ENCODE data around the gene KIAA0319L.

Gene KIAA0319L

DNA sequence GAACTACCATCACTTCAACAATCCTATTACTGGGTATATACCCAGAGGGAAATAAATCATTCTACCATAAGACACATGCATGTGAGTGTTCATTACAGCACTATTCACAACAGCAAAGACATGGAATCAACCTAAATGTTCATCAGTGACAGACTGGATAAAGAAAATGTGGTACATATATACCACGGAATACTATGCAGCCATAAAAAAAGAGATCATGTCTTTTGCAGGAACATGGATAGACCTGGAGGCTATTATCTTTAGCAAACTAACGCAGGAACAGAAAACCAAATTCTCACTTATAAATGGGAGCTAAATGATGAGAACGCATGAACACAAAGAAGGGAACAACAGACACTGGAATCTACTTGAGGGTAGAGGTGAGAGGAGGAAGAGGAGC, 39.0 kb downstream of the KIAA0319L start:
- H3K36me3 ChIP-seq (ENCODE audit: control insufficient read depth, insufficient read depth, low read length): peaks cover 5% of the 10 kb centered on the region
- H3K4me3 ChIP-seq (ENCODE audit: insufficient read depth, low read depth, low read length): no peak overlapping the region
- H3K27ac ChIP-seq (ENCODE audit: insufficient read depth, low read depth, low read length, poor library complexity, severe bottlenecking): no peak overlapping the region
- peaks cover 2% of the 10 kb centered on the region for H3K9me3 ChIP-seq (ENCODE audit: control insufficient read depth, low read length)
- no peaks in the 10 kb centered on the region for H3K4me1 ChIP-seq (ENCODE audit: control insufficient read depth, insufficient read depth, low read length)
- 94 to 99% methylated on average over 3 of the region's 3 CpGs for WGBS, 2 experiments
- no peaks in the 10 kb centered on the region for H3K27me3 ChIP-seq (ENCODE audit: control insufficient read depth, insufficient read depth, low read length, poor library complexity, severe bottlenecking)

DNA sequence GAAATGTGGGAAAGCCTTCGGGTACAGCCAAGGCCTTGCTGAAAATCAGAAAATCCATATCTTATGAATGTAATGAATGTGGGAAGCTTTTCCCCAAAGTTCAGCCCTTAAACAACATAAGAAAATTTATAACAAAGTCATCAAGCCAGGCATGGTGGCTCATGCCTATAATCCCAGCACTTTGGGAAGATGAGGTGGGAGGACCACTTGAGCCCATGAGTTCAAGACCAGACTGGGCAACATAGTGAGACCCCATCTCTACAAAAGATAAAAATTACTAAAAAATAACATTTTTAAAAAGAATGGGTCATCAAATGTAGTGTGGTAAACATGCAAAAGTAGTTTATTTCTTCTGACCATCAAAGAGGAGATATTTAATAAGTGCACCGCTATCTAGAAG, 45.9 kb downstream of the KIAA0319L start:
- no peak overlapping the region for H3K4me3 ChIP-seq (ENCODE audit: insufficient read depth, low read depth, low read length)
- H3K27ac ChIP-seq (ENCODE audit: insufficient read depth, low read depth, low read length, poor library complexity, severe bottlenecking): no peak overlapping the region
- no peaks in the 10 kb centered on the region for H3K27me3 ChIP-seq (ENCODE audit: control insufficient read depth, insufficient read depth, low read length, poor library complexity, severe bottlenecking)
- no peaks in the 10 kb centered on the region for H3K4me1 ChIP-seq (ENCODE audit: control insufficient read depth, insufficient read depth, low read length)
- no peaks in the 10 kb centered on the region for H3K36me3 ChIP-seq (ENCODE audit: control insufficient read depth, insufficient read depth, low read length)
- WGBS, 2 experiments: 91 to 96% methylated on average over 1 of the region's 2 CpGs
- H3K9me3 ChIP-seq (ENCODE audit: control insufficient read depth, low read length): peaks cover 2% of the 10 kb centered on the region

DNA sequence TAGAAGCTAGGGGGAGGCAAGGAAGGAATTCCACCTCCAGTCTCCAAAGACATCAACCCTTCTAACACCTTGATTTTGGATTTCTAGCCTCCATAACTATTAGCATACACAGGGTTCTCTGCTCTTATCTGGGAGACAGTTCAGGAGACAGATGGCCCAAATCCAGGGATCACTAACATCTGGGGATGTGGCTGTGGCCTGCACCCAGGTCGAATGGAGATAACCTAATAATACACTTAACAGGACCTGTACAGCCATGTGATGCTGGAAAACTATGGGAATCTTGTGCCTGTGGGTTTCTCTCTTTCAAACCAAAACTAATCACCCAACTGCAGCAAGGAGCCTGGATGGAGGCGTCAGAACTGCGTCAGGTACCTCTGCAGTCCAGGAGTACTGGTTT, 47.6 kb downstream of the KIAA0319L start:
- 98 to 100% methylated on average over 3 of the region's 3 CpGs for WGBS, 2 experiments
- Histone ChIP-seq H3K9me3 (ENCODE audit: control insufficient read depth, low read length) (no peaks in the 10 kb centered on the region), H3K4me1 (ENCODE audit: control insufficient read depth, insufficient read depth, low read length) (no peaks in the 10 kb centered on the region), H3K4me3 (ENCODE audit: insufficient read depth, low read depth, low read length) (no peak overlapping the region), H3K27me3 (ENCODE audit: control insufficient read depth, insufficient read depth, low read length, poor library complexity, severe bottlenecking) (no peaks in the 10 kb centered on the region), H3K27ac (ENCODE audit: insufficient read depth, low read depth, low read length, poor library complexity, severe bottlenecking) (no peak overlapping the region), H3K36me3 (ENCODE audit: control insufficient read depth, insufficient read depth, low read length) (no peaks in the 10 kb centered on the region)

GRCh38 chr1:35507947-35508346, 49.3 kb downstream of the KIAA0319L start:
- H3K9me3 ChIP-seq (ENCODE audit: control insufficient read depth, low read length): no peaks in the 10 kb centered on the region
- H3K4me3 ChIP-seq (ENCODE audit: insufficient read depth, low read depth, low read length): no peak overlapping the region
- no peaks in the 10 kb centered on the region for H3K27me3 ChIP-seq (ENCODE audit: control insufficient read depth, insufficient read depth, low read length, poor library complexity, severe bottlenecking)
- H3K4me1 ChIP-seq (ENCODE audit: control insufficient read depth, insufficient read depth, low read length): no peaks in the 10 kb centered on the region
- H3K36me3 ChIP-seq (ENCODE audit: control insufficient read depth, insufficient read depth, low read length): no peaks in the 10 kb centered on the region
- no peak overlapping the region for H3K27ac ChIP-seq (ENCODE audit: insufficient read depth, low read depth, low read length, poor library complexity, severe bottlenecking)

- WGBS, 2 experiments: 93 to 96% methylated on average over 2 to 3 of the region's 3 CpGs
Measured at GRCh38 chr1:35506960-35507912, 50.0 kb downstream of the KIAA0319L start.

DNA sequence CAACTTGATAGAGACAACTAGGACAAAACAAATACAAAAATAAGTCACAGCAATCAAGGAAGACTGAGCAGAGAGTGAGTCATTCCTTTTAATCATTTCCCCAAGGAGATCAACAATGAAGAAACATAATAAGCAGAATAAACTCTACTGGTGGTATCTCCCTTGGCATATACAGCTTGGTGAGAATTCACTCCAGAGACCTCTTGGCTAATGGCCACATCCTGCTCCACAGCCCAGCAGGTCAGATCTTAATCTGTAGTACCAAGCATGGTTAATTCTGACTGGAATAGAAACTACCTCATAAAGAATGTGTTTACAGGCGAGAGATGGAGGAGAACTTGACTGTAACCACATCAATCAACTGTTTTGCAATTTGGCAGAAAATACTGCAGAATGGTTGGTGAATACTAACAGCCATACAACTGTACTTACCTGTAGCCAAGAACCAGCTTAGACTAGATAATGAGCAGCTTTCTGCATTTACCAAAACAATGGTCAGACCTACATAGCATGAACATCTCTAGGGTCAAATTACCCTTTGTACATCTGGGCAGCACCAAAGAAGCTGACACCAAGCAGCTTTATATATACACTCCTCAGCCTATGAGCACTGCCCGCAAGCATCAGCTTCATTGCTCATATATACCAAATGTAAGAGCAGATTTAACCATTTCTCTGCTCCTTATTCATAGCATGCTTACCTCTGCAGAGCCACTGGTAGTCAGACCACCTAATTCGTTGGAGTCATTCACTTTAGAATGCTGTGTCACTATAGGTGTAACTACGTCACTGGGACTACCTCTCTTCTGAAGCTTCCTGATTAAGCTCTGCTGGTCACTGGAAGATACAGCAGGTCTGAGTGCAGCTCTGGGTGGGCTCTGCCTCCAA, 51.0 kb downstream of the KIAA0319L start:
- no peak overlapping the region for H3K4me3 ChIP-seq (ENCODE audit: insufficient read depth, low read depth, low read length)

More at GRCh38 chr1:35506960-35507912, 50.0 kb downstream of the KIAA0319L start:
- Histone ChIP-seq H3K4me1 (ENCODE audit: control insufficient read depth, insufficient read depth, low read length) (no peaks in the 10 kb centered on the region), H3K4me3 (ENCODE audit: insufficient read depth, low read depth, low read length) (no peak overlapping the region), H3K27ac (ENCODE audit: insufficient read depth, low read depth, low read length, poor library complexity, severe bottlenecking) (no peak overlapping the region), H3K36me3 (ENCODE audit: control insufficient read depth, insufficient read depth, low read length) (no peaks in the 10 kb centered on the region), H3K27me3 (ENCODE audit: control insufficient read depth, insufficient read depth, low read length, poor library complexity, severe bottlenecking) (no peaks in the 10 kb centered on the region), H3K9me3 (ENCODE audit: control insufficient read depth, low read length) (no peaks in the 10 kb centered on the region)

DNA sequence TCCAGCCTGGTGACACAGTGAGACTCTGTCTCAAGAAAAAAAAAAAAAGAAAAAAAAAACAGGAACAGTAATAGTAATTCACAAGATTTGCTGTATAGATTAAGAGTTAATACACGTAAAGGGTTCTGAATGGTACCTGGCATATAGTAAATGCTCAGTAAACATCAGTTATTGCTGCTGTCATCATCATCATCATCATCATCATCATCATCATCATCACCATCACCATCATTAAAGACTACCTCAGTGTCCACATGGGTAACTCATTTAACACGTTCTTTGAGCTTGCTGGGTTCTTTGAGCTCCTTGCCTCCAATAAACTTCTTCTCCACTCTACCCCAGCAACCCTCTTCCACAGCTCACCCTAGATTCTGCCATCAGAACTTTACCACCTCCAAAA, 55.0 kb downstream of the KIAA0319L start:
- 85 to 92% methylated on average over 2 of the region's 2 CpGs for WGBS, 2 experiments
- Histone ChIP-seq H3K27ac (ENCODE audit: insufficient read depth, low read depth, low read length, poor library complexity, severe bottlenecking) (no peak overlapping the region), H3K4me3 (ENCODE audit: insufficient read depth, low read depth, low read length) (no peak overlapping the region), H3K4me1 (ENCODE audit: control insufficient read depth, insufficient read depth, low read length) (peaks cover 6% of the 10 kb centered on the region), H3K27me3 (ENCODE audit: control insufficient read depth, insufficient read depth, low read length, poor library complexity, severe bottlenecking) (no peaks in the 10 kb centered on the region), H3K36me3 (ENCODE audit: control insufficient read depth, insufficient read depth, low read length) (no peaks in the 10 kb centered on the region), H3K9me3 (ENCODE audit: control insufficient read depth, low read length) (no peaks in the 10 kb centered on the region)

More for the DNA sequence above, 51.0 kb downstream of the KIAA0319L start:
- no peaks in the 10 kb centered on the region for H3K4me1 ChIP-seq (ENCODE audit: control insufficient read depth, insufficient read depth, low read length)
- no peaks in the 10 kb centered on the region for H3K36me3 ChIP-seq (ENCODE audit: control insufficient read depth, insufficient read depth, low read length)
- no peak overlapping the region for H3K27ac ChIP-seq (ENCODE audit: insufficient read depth, low read depth, low read length, poor library complexity, severe bottlenecking)
- H3K9me3 ChIP-seq (ENCODE audit: control insufficient read depth, low read length): no peaks in the 10 kb centered on the region
- WGBS, 2 experiments: 95% methylated on average over 3 to 4 of the region's 4 CpGs
- no peaks in the 10 kb centered on the region for H3K27me3 ChIP-seq (ENCODE audit: control insufficient read depth, insufficient read depth, low read length, poor library complexity, severe bottlenecking)

DNA sequence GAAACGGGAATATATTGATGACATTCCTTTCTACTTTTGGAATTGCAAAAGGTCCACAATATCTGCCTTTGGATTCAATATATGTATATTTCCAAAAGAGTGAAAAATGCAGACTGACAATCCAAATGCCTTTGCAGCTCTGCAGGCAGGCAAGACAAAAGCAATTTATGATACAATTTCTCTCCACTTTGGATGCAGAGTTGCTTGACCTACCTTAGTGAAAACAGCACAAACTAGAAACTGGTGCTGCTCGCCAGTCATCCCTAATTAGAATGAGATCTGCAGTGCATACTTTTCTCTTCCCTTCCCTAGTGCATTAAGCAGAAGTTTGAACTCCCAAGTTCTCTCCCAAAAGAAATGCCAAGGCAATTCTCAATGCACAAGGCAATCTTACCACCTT, 56.8 kb downstream of the KIAA0319L start:
- Histone ChIP-seq H3K27ac (ENCODE audit: insufficient read depth, low read depth, low read length, poor library complexity, severe bottlenecking) (peak overlapping the region; percentile 33), H3K27me3 (ENCODE audit: control insufficient read depth, insufficient read depth, low read length, poor library complexity, severe bottlenecking) (no peaks in the 10 kb centered on the region)
- 87 to 92% methylated on average over 1 to 2 of the region's 2 CpGs for WGBS, 2 experiments

GRCh38 chr1:35499652-35500176, 57.5 kb downstream of the KIAA0319L start:
- no peaks in the 10 kb centered on the region for H3K27me3 ChIP-seq (ENCODE audit: control insufficient read depth, insufficient read depth, low read length, poor library complexity, severe bottlenecking)
- H3K4me1 ChIP-seq (ENCODE audit: control insufficient read depth, insufficient read depth, low read length): peaks cover 6% of the 10 kb centered on the region
- no peaks in the 10 kb centered on the region for H3K9me3 ChIP-seq (ENCODE audit: control insufficient read depth, low read length)
- H3K4me3 ChIP-seq (ENCODE audit: insufficient read depth, low read depth, low read length): no peak overlapping the region
- no peak overlapping the region for H3K27ac ChIP-seq (ENCODE audit: insufficient read depth, low read depth, low read length, poor library complexity, severe bottlenecking)
- WGBS, 2 experiments: 85 to 89% methylated on average over 3 of the region's 3 CpGs
- H3K36me3 ChIP-seq (ENCODE audit: control insufficient read depth, insufficient read depth, low read length): no peaks in the 10 kb centered on the region

More for the DNA sequence above, 56.8 kb downstream of the KIAA0319L start:
- no peaks in the 10 kb centered on the region for H3K36me3 ChIP-seq (ENCODE audit: control insufficient read depth, insufficient read depth, low read length)
- H3K9me3 ChIP-seq (ENCODE audit: control insufficient read depth, low read length): no peaks in the 10 kb centered on the region
- peaks cover 6% of the 10 kb centered on the region for H3K4me1 ChIP-seq (ENCODE audit: control insufficient read depth, insufficient read depth, low read length)
- no peak overlapping the region for H3K4me3 ChIP-seq (ENCODE audit: insufficient read depth, low read depth, low read length)

DNA sequence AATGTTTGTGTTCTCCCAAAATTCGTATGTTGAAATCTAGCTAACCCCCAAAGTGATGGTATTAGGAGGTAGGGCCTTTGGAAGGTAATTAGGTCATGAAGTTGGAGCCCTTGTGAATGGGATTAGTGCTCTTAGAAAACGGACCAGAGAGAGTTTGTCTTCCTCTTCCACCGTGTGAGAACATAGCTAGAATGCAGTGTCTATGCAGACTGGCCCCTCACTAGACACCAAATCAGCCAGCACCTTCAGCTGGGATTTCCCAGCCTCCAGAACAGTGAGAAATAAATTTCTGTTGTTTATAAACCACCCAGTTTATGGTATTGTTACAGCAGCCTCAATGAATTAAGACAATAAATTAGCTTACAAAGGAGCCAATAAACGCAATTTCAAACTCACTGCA, 58.0 kb downstream of the KIAA0319L start:
- Histone ChIP-seq H3K4me3 (ENCODE audit: insufficient read depth, low read depth, low read length) (no peak overlapping the region), H3K36me3 (ENCODE audit: control insufficient read depth, insufficient read depth, low read length) (no peaks in the 10 kb centered on the region), H3K27ac (ENCODE audit: insufficient read depth, low read depth, low read length, poor library complexity, severe bottlenecking) (no peak overlapping the region), H3K27me3 (ENCODE audit: control insufficient read depth, insufficient read depth, low read length, poor library complexity, severe bottlenecking) (no peaks in the 10 kb centered on the region), H3K4me1 (ENCODE audit: control insufficient read depth, insufficient read depth, low read length) (peaks cover 6% of the 10 kb centered on the region), H3K9me3 (ENCODE audit: control insufficient read depth, low read length) (no peaks in the 10 kb centered on the region)
- 72 to 81% methylated on average over 3 of the region's 4 CpGs for WGBS, 2 experiments
